ENCODE results near the gene ATG16L2.

Gene ATG16L2

GRCh38 chr11:72776117-72776843 lies 37.9 kb upstream of the ATG16L2 start:
- no peak for ATAC-seq (ENCODE audit: low read depth)
- no peaks in the 10 kb centered on the region for H3K27me3 ChIP-seq (ENCODE audit: insufficient read depth, poor library complexity, severe bottlenecking)
- H3K27ac ChIP-seq (ENCODE audit: poor library complexity, severe bottlenecking) = no peak overlapping the region

GRCh38 chr11:72776844-72777754 lies 37.1 kb upstream of the ATG16L2 start:
- Histone ChIP-seq H3K9me3 (ENCODE audit: severe bottlenecking) (no peaks in the 10 kb centered on the region), H3K4me1 (ENCODE audit: insufficient read depth, poor library complexity, severe bottlenecking) (no peaks in the 10 kb centered on the region), H3K27ac (ENCODE audit: poor library complexity, severe bottlenecking) (no peak overlapping the region), H3K36me3 (ENCODE audit: low read depth) (no peaks in the 10 kb centered on the region), H3K27me3 (ENCODE audit: insufficient read depth, poor library complexity, severe bottlenecking) (no peaks in the 10 kb centered on the region), H3K4me3 (ENCODE audit: severe bottlenecking) (no peak overlapping the region)
- DNase-seq (ENCODE audit: low spot score) = no peak
- TF ChIP-seq CTCF (IDR thresholded peaks at IDR 0.05; ENCODE audit: poor library complexity, severe bottlenecking) = no peak
- ATAC-seq (ENCODE audit: low read depth) = no peak

More at GRCh38 chr11:72776117-72776843, 37.9 kb upstream of the ATG16L2 start:
- H3K4me1 ChIP-seq (ENCODE audit: insufficient read depth, poor library complexity, severe bottlenecking) = no peaks in the 10 kb centered on the region
- no peaks in the 10 kb centered on the region for H3K9me3 ChIP-seq (ENCODE audit: severe bottlenecking)
- H3K4me3 ChIP-seq (ENCODE audit: severe bottlenecking) = no peak overlapping the region
- H3K36me3 ChIP-seq (ENCODE audit: low read depth) = no peaks in the 10 kb centered on the region
- no peak for TF ChIP-seq CTCF (IDR thresholded peaks at IDR 0.05; ENCODE audit: poor library complexity, severe bottlenecking)
- DNase-seq (ENCODE audit: low spot score) = no peak

GRCh38 chr11:72777755-72778278 lies 36.4 kb upstream of the ATG16L2 start:
- Histone ChIP-seq H3K4me1 (ENCODE audit: insufficient read depth, poor library complexity, severe bottlenecking) (no peaks in the 10 kb centered on the region), H3K4me3 (ENCODE audit: severe bottlenecking) (no peak overlapping the region), H3K9me3 (ENCODE audit: severe bottlenecking) (no peaks in the 10 kb centered on the region), H3K36me3 (ENCODE audit: low read depth) (no peaks in the 10 kb centered on the region), H3K27me3 (ENCODE audit: insufficient read depth, poor library complexity, severe bottlenecking) (no peaks in the 10 kb centered on the region), H3K27ac (ENCODE audit: poor library complexity, severe bottlenecking) (no peak overlapping the region)
- DNase-seq (ENCODE audit: low spot score) (no peak), ATAC-seq (ENCODE audit: low read depth) (no peak)
- no peak for TF ChIP-seq CTCF (IDR thresholded peaks at IDR 0.05; ENCODE audit: poor library complexity, severe bottlenecking)

- DNase-seq (ENCODE audit: low spot score) (no peak), ATAC-seq (ENCODE audit: low read depth) (no peak)
- no peak for TF ChIP-seq CTCF (IDR thresholded peaks at IDR 0.05; ENCODE audit: poor library complexity, severe bottlenecking)
- Histone ChIP-seq H3K27ac (ENCODE audit: poor library complexity, severe bottlenecking) (no peak overlapping the region), H3K4me3 (ENCODE audit: severe bottlenecking) (no peak overlapping the region), H3K36me3 (ENCODE audit: low read depth) (no peaks in the 10 kb centered on the region), H3K4me1 (ENCODE audit: insufficient read depth, poor library complexity, severe bottlenecking) (no peaks in the 10 kb centered on the region), H3K27me3 (ENCODE audit: insufficient read depth, poor library complexity, severe bottlenecking) (no peaks in the 10 kb centered on the region), H3K9me3 (ENCODE audit: severe bottlenecking) (no peaks in the 10 kb centered on the region)
Measured at GRCh38 chr11:72778535-72779494, 35.4 kb upstream of the ATG16L2 start.

All from RWPE2 (cell line).